GM21576 (cell line): Measurements from ENCODE around the gene NUDT2.

Source experiments
- ATAC-seq: cut with Tn5 transposase; IDR thresholded peaks from one replicate; pipeline ENCODE4 v1.9.1; 2021; ENCODE audit warnings: mild to moderate bottlenecking, moderate library complexity; ENCODE audit not compliant: unreplicated experiment

Gene NUDT2

DNA sequence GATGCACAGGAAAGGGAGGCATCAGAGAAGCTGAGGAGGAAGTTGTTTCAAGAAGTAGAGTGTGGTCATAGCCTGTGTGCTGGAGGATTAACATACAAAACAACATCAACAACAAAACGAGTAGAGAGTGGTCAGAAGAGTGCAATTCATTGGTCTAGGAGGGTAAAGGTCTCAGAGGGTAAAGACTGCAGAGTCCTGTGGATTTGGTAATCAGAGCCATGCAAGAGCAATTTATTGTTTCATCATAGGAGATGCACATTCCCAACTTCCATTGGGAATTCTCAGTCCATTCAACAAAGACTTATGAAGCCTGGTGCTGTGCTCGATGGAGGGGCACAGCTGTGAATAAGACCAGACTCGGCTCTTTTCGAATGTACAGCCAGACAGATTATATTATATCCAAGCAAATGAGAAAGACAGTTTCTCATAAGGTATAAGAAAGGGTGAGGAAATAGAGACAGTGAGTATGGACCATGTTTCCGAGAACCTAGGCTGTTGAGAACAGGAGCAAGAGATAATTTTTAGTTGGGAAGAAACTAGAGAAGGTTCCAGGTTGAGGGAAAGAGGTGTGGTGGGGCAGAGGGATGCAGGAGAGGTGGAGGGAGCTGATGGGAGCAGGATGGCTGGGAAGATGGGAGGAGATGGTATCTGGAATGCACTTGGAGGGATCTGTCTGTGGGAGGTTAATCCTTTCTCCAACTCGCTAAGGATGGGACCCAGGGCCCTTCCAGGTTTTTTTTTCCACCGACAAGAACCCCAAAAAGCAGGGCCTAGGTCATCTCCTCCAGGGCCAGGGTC is 55.2 kb downstream of the NUDT2 start:
- ATAC-seq, result no peak

DNA sequence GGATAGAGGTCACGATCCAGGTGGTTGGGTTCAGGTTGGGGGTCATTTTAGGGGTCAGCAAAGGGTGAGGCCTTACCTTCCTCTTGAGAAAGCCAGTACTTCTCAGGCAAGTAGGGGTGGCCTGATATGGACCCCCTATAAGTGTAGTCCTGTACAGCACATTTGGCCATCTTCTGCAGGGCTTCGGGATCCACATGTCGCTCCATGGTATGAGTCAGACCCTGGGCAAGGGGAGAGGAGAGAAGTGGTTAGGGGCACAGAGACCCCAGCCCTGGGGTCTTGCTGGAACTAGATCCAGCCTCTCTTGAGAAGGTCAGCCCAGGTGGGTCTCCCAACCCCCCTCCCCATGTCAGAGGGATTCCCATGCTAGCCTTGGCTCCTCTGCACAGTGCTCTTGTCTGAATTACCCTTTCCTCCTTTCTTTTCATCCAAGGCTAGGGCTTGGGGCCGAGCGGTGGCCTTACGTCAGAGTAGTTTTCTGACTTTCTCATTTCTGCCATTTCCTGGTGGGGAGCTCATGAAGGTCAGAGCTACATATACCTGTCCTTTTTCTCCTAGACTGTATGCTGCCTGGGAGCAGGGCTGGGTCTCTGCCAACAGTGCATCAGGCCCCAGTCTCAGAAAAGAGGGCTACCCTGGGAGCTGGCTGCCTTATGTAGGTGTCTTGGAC is 56.3 kb downstream of the NUDT2 start:
- ATAC-seq, result no peak

DNA sequence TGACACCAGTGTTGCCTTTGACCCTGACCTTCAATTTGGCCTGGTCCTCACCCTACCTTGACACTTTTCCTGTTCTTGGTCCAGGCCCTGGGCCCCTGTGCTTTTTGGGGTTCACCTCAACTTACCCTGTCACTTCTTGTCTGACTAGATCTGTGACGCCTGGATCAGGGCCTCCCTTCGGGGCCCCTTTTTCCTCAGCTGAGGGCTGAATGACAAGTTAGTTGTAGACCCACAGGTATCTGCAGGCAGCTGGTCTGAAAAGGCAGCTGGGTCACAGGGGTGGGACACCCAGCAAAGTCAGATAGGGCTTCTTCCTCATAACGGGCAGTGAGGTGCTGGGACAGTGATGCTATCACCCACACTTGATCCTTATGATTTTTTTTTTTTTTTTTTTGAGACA is 57.3 kb downstream of the NUDT2 start:
- no peak for ATAC-seq

DNA sequence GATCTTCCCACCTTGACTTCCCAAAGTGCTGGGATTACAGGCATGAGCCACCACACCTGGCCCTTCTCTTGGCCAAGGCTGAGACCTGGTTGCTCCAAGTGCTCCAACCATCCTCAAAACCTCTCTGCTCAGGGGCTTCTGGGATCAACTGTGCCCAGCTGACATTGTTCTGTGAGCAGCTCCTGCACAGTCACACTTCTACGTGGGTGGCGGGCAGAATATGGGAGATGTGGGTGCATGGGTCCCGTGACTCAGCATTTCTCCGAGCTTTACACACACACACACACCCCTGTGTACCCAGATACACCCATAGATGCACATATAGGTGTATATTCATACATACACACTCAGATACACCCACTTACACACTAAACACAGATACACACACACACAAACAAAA is 57.9 kb downstream of the NUDT2 start:
- no peak for ATAC-seq

DNA sequence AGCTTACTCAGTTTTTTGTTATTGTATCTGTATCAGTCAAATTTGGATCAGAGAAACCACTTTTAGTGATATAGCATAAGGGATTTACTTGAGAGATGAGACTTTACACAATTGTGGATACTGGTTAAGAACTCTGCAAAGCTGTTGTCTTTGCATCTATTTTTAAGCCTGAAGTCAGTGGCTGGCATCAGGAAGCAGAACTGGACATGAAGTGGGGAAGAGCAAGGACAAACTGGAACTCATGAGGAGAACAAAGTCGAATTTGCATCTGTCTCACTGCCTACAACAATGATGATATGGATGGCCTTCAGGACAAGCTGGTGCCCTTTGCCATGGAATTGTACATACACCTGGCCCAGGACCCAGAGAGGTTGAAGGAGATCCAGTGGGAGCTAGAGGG is 63.1 kb downstream of the NUDT2 start:
- no peak for ATAC-seq
